ENCODE measurements around the gene ING1. TPM values are rescaled to one million over a fixed set of nuclear protein-coding genes. Genes with fewer than 3 reads are reported as not detected.

ING1 gene
- total and polyA plus RNA-seq, 10 donors: 10.5 to 32.4 (median 21.1) TPM

GRCh38 chr13:110677731-110678545, 35.6 kb upstream of the ING1 start:
- DNase-seq: peak; percentile 79
- no peaks in the 10 kb centered on the region for H3K27me3 ChIP-seq (replicated peaks in 1 of 7)
- intact Hi-C loops (cut with DNase I; ENCODE audit: low total_unique reads): no loop called here
- H3K27ac ChIP-seq: peak overlapping the region in 1 of 8 donors; percentile 4
- WGBS, 5 donors: 89 to 95% (median 93%) methylated on average over 26 to 28 of the region's 28 CpGs
- TF ChIP-seq POLR2AphosphoS5 (IDR thresholded peaks at IDR 0.05) (no peak), CTCF (IDR thresholded peaks at IDR 0.05 in 8 of 11, conservative IDR thresholded peaks at IDR 0.05 in 3 of 11) (no peak), POLR2A (IDR thresholded peaks at IDR 0.05) (no peak)
- H3K9me3 ChIP-seq: no peaks in the 10 kb centered on the region
- peaks cover 0 to 35% (median 14%) of the 10 kb centered on the region in 6 donors for H3K4me1 ChIP-seq
- H3K36me3 ChIP-seq: peaks cover 0 to 70% (median 44%) of the 10 kb centered on the region in 6 donors
- H3K4me3 ChIP-seq: no peak overlapping the region

GRCh38 chr13:110680852-110681251, 32.6 kb upstream of the ING1 start:
- Histone ChIP-seq H3K27me3 (replicated peaks in 1 of 7) (no peaks in the 10 kb centered on the region), H3K36me3 (peaks cover 0 to 91% (median 60%) of the 10 kb centered on the region in 6 donors), H3K27ac (no peak overlapping the region), H3K4me3 (no peak overlapping the region), H3K9me3 (no peaks in the 10 kb centered on the region), H3K4me1 (peaks cover 0 to 36% (median 10%) of the 10 kb centered on the region in 6 donors)
- WGBS, 5 donors: 82 to 92% (median 88%) methylated on average over 7 of the region's 7 CpGs
- DNase-seq: peak; percentile 72
- TF ChIP-seq POLR2AphosphoS5 (IDR thresholded peaks at IDR 0.05) (peak in 1 of 3 donors; percentile 44), POLR2A (IDR thresholded peaks at IDR 0.05) (no peak), CTCF (IDR thresholded peaks at IDR 0.05 in 8 of 11, conservative IDR thresholded peaks at IDR 0.05 in 3 of 11) (peak in 8 of 11 experiments; percentile 29 to 63 (median 47))
- intact Hi-C loops (cut with DNase I; ENCODE audit: low total_unique reads): no loop called here

GRCh38 chr13:110681868-110682550, 31.5 kb upstream of the ING1 start:
- no peak overlapping the region for H3K27ac ChIP-seq
- peaks cover 0 to 24% (median 0%) of the 10 kb centered on the region in 6 donors for H3K4me1 ChIP-seq
- no peak overlapping the region for H3K4me3 ChIP-seq
- DNase-seq: peak; percentile 61
- TF ChIP-seq CTCF (IDR thresholded peaks at IDR 0.05 in 8 of 11, conservative IDR thresholded peaks at IDR 0.05 in 3 of 11): no peak
- peak in 1 of 3 donors; percentile 11 for TF ChIP-seq POLR2AphosphoS5 (IDR thresholded peaks at IDR 0.05)
- intact Hi-C loops (cut with DNase I; ENCODE audit: low total_unique reads): no loop called here
- H3K36me3 ChIP-seq: peaks cover 0 to 91% (median 62%) of the 10 kb centered on the region in 6 donors
- no peaks in the 10 kb centered on the region for H3K9me3 ChIP-seq
- WGBS, 5 donors: 81 to 89% (median 87%) methylated on average over 15 of the region's 15 CpGs
- H3K27me3 ChIP-seq (replicated peaks in 1 of 7): no peaks in the 10 kb centered on the region

GRCh38 chr13:110682746-110683145, 30.8 kb upstream of the ING1 start:
- 88 to 94% (median 91%) methylated on average over 12 of the region's 12 CpGs for WGBS, 5 donors
- H3K36me3 ChIP-seq: peaks cover 0 to 96% (median 70%) of the 10 kb centered on the region in 6 donors
- TF ChIP-seq CTCF (IDR thresholded peaks at IDR 0.05 in 8 of 11, conservative IDR thresholded peaks at IDR 0.05 in 3 of 11) (no peak), POLR2AphosphoS5 (IDR thresholded peaks at IDR 0.05) (no peak), POLR2A (IDR thresholded peaks at IDR 0.05) (no peak)
- no peak overlapping the region for H3K4me3 ChIP-seq
- H3K9me3 ChIP-seq: no peaks in the 10 kb centered on the region
- peaks cover 0 to 20% (median 0%) of the 10 kb centered on the region in 6 donors for H3K4me1 ChIP-seq
- intact Hi-C loops (cut with DNase I; ENCODE audit: low total_unique reads): no loop called here
- no peak overlapping the region for H3K27ac ChIP-seq
- peak; percentile 69 for DNase-seq
- no peaks in the 10 kb centered on the region for H3K27me3 ChIP-seq (replicated peaks in 1 of 7)

Data from spleen (tissue), 11 donors.